Body of pancreas (tissue), 4 donors: Measurements from ENCODE around the gene CCT7. TPM values are rescaled to one million over a fixed set of nuclear protein-coding genes. Genes with fewer than 3 reads are reported as not detected.
A peak's percentile ranks its signal among the peaks of the same experiment; 100 is the strongest.

Source experiments
- ATAC-seq: fragments of 150-250 bp; one replicate; pipeline ENCODE4 v1.9.1; 2016
- DNase-seq, 4 donors: peaks; one replicate each; pipeline ENCODE4 v3.0.0-alpha.2; 2019
- H3K27ac ChIP-seq, 4 donors: fragments of 200-600 bp; sonication (generic); 1 replicate in 3 of 4; 2 replicates in 1 of 4; pipeline versions ENCODE4 v1.5.1 to v1.6.1; 2016 to 2019; ENCODE audit warnings: mild to moderate bottlenecking in 1 of 4, mixed read lengths in 1 of 4, moderate library complexity in 1 of 4
- H3K27me3 ChIP-seq, 2 donors: fragments of 200-600 bp; sonication (generic); one replicate each; pipeline ENCODE4 v1.6.0; 2016; ENCODE audit warnings: mild to moderate bottlenecking in 1 of 2
- H3K36me3 ChIP-seq, 2 donors: fragments of 200-600 bp; sonication (generic); replicated peaks in 1 of 2; 2 replicates each; pipeline ENCODE4 v1.5.1; 2016; ENCODE audit warnings: low read depth in 2 of 2; ENCODE audit not compliant: insufficient read depth in 1 of 2
- H3K4me1 ChIP-seq: fragments of 200-600 bp; sonication (generic); one replicate; pipeline ENCODE4 v1.6.0; 2016
- H3K4me3 ChIP-seq, 2 donors: fragments of 200-600 bp; sonication (generic); 1 replicate in 1 of 2; 2 replicates in 1 of 2; pipeline ENCODE4 v1.5.1; 2016 to 2019
- H3K9me3 ChIP-seq, 3 donors: fragments of 200-600 bp; sonication (generic); 1 replicate in 2 of 3; 2 replicates in 1 of 3; pipeline ENCODE4 v1.5.1; 2016
- POLR2A ChIP-seq, 3 donors: fragments of 450-650 bp; IDR thresholded peaks; one replicate each; pipeline ENCODE4 v1.6.1; 2016; ENCODE audit warnings: antibody characterized with exemption in 3 of 3, mild to moderate bottlenecking in 2 of 3
- WGBS, 2 donors: methylation state at CpG; one replicate each; pipeline ENCODE4 v1.1.5; 2017; 5-methylcytosine and 5-hydroxymethylcytosine counted together
- intact Hi-C: fragments of 100-400 bp; cut with DNase I; formaldehyde crosslinking; loops from one replicate; pipeline ENCODE4 v1.15.1; 2023
- total RNA-seq, 2 donors: library from RNA; depleted of rRNA; stranded (reverse); fragments of >200 nt; gene quantifications; one replicate each; pipeline ENCODE4 v1.1.0, GENCODE V29; 2016
- TF ChIP-seq, protein P1 (sequence below), 7 experiments: fragments of 450-650 bp in 4 of 7; fragments of 200-600 bp in 3 of 7; sonication (generic) in 3 of 7; IDR thresholded peaks; one replicate each; pipeline ENCODE4 v1.5.1; 2016 to 2019; ENCODE audit warnings: antibody characterized with exemption in 7 of 7

Gene CCT7
- total RNA-seq, 2 donors from 2014 or later, result 88.7 to 92.3 TPM

DNA sequence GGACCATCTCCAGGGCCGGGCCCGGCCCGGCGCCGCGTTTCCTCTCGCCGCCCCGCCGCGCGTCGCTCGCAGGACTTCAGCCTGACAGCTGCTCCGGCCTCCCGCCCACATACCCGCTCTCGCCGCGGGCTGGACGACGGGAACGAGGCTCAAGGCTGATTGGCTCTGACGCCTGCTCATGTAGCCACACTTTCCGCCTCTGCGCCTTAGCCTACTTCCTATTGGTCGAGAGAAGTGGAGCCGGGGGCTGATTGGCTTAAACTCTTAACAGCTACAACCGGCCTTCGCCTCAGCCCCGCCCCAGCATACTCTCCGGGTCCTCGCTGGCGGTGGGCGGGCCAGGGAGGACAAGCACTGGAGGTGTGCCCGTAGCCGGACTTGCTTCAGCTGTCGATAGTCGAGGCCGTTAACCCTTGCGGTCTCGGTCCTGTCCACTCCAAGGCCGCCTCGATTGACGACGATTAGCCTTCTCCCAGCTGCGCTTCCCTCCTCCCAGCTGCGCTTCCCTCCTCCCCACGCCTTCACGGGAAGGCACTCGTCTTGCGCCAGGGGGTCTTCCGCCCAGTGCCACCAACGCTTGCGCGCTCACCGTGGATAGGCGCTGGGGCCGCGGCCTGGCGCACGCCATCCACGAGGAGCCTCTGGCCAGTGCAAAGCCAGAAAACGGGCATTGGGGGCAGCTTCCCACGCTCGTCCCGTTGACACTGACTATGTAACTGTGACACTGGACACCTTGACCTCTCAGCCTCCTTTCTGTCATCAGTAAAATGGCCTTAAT, 765 bp upstream of the CCT7 start, which contains the start of gene PRADC1:
Gene PRADC1 (minus strand): TSS at position 86 of the 778 bp plus-strand sequence. CDS start 79 bp downstream, at position 7.
- peaks cover 0 to 2% of the 10 kb centered on the region in 2 donors for H3K36me3 ChIP-seq
- H3K9me3 ChIP-seq, result no peaks in the 10 kb centered on the region
- peak; percentile 99 to 100 (median 99) for DNase-seq
- WGBS, 2 donors, result 0 to 1% methylated on average over 26 to 67 of the region's 67 CpGs
- H3K27ac ChIP-seq, result peak within 1 kb of the TSS; percentile 77 to 93 (median 84)
- peaks cover 32% of the 10 kb centered on the region for H3K4me1 ChIP-seq
- ATAC-seq, result peak; percentile 96
- H3K4me3 ChIP-seq, result peak within 1 kb of the TSS; percentile 78 to 87
- intact Hi-C loops, result no loop called here
- H3K27me3 ChIP-seq, result no peaks in the 10 kb centered on the region
- TF ChIP-seq POLR2A (IDR thresholded peaks at IDR 0.05), result peak in 2 of 3 donors; percentile 52 to 63
- TF ChIP-seq, protein P1, sequence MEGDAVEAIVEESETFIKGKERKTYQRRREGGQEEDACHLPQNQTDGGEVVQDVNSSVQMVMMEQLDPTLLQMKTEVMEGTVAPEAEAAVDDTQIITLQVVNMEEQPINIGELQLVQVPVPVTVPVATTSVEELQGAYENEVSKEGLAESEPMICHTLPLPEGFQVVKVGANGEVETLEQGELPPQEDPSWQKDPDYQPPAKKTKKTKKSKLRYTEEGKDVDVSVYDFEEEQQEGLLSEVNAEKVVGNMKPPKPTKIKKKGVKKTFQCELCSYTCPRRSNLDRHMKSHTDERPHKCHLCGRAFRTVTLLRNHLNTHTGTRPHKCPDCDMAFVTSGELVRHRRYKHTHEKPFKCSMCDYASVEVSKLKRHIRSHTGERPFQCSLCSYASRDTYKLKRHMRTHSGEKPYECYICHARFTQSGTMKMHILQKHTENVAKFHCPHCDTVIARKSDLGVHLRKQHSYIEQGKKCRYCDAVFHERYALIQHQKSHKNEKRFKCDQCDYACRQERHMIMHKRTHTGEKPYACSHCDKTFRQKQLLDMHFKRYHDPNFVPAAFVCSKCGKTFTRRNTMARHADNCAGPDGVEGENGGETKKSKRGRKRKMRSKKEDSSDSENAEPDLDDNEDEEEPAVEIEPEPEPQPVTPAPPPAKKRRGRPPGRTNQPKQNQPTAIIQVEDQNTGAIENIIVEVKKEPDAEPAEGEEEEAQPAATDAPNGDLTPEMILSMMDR (IDR thresholded peaks at IDR 0.05), result peak in 1 of 7 experiments; percentile 4

DNA sequence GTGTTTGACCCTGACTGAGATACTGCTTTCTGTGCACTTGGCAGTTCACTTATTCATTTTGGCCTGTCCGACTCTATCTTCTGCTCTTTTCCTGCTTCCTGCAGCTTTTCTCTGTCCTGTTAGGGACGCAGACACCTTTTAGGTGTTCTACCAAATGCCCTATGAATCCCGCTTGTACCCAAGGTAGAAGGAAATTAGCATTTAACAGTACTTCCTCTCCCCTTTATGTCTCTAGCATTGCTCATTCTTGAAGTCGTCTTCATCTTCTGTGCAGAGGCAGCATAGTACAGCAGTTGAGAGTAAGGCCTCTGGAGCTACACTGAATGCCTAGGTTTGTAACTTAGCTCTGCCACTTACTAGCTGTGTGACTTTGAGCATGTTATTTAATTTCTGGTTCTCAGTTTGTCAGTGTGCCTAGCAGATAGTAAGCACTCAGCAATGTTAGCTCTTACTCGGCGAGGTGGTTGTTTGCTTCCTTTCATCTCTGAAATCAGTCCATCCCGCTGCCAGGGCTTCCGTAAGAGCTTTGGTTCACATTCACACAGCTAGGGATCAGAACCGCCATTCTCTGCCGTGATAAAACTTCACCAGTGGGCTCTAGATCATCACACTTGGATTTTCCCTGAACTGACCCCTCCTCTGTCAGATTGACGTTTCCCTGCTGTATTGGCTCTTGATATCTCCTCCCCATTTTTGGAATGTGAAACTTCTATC, 1.4 kb downstream of the CCT7 start:
- Histone ChIP-seq H3K27me3 (no peaks in the 10 kb centered on the region), H3K36me3 (peaks cover 4% of the 10 kb centered on the region in 2 donors), H3K4me1 (peaks cover 40% of the 10 kb centered on the region), H3K4me3 (peak overlapping the region in 1 of 2 donors; percentile 78), H3K27ac (peak overlapping the region in 1 of 4 donors; percentile 88), H3K9me3 (no peaks in the 10 kb centered on the region)
- 51 to 60% methylated on average over 11 of the region's 11 CpGs for WGBS, 2 donors
- ATAC-seq (no peak), DNase-seq (no peak)
- TF ChIP-seq POLR2A (IDR thresholded peaks at IDR 0.05), result no peak
- TF ChIP-seq, protein P1 (IDR thresholded peaks at IDR 0.05), result no peak
- intact Hi-C loops, result no loop called here

DNA sequence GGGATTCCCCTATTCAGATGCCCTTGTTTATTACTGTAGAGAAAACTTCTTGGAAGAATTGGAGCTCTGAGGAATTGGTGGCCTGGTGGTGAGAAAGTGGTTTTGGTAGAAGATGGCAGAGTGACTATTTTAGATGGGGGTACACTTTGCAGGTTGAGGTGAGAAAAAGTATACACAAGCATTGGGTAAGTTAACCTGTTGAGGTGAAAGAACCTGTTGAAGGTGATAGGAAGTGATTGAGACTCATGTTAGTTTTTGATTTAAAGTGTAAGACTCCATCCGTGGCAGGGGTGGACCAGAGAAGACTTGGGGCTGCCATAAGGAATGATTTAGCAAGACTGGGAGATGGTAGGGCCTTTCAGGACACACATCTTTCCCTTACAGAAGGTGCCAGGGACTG, 3.1 kb downstream of the CCT7 start:
- no peak for ATAC-seq
- Histone ChIP-seq H3K4me3 (no peak overlapping the region), H3K27ac (no peak overlapping the region), H3K27me3 (no peaks in the 10 kb centered on the region), H3K9me3 (no peaks in the 10 kb centered on the region), H3K36me3 (peaks cover 4% of the 10 kb centered on the region in 2 donors), H3K4me1 (peaks cover 39% of the 10 kb centered on the region)
- TF ChIP-seq, protein P1 (IDR thresholded peaks at IDR 0.05), result no peak
- TF ChIP-seq POLR2A (IDR thresholded peaks at IDR 0.05), result no peak
- no peak for DNase-seq
- WGBS, 2 donors, result 38 to 48% methylated on average over 1 of the region's 1 CpG
- intact Hi-C loops, result no loop called here

DNA sequence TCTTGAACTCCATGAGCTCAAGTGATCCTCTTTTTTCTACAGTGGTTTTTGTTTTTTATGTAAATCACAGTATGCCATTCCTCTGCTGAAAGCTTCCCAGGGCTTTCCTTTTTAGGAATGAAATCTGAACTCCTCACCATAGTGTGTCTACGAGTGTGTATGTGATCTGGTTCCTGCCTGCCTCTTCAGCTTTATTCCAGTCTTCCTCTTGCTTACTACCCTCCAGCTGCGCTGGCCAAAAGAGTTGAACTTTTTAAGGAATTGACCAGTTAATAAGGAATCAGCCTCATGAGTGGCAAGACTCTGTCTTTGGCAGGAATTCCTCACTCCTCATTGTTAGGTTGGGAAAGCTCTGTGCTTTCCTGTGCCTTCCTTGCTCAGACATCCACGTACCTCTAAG, 4.0 kb downstream of the CCT7 start:
- no peak for ATAC-seq

More for the DNA sequence above, 4.0 kb downstream of the CCT7 start:
- H3K4me3 ChIP-seq, result no peak overlapping the region
- 79 to 91% methylated on average over 3 of the region's 3 CpGs for WGBS, 2 donors
- peaks cover 35% of the 10 kb centered on the region for H3K4me1 ChIP-seq
- intact Hi-C loops, result no loop called here
- H3K36me3 ChIP-seq, result peaks cover 4% of the 10 kb centered on the region in 2 donors
- TF ChIP-seq, protein P1 (IDR thresholded peaks at IDR 0.05), result no peak
- no peak for TF ChIP-seq POLR2A (IDR thresholded peaks at IDR 0.05)
- no peaks in the 10 kb centered on the region for H3K9me3 ChIP-seq
- no peaks in the 10 kb centered on the region for H3K27me3 ChIP-seq
- no peak for DNase-seq
- H3K27ac ChIP-seq, result no peak overlapping the region
